Brain microvascular endothelial cell (primary cell): Measurements from ENCODE around the gene SLC4A1AP.

Experiments used
- DNase-seq: peaks from one replicate; pipeline ENCODE4 v3.0.0-alpha.2; 2020
- H3K27ac ChIP-seq: fragments of 250-450 bp; sonication (Bioruptor Pico); 2 replicates; pipeline ENCODE4 v1.5.1; 2020; ENCODE audit warnings: mild to moderate bottlenecking, moderate library complexity
- H3K27me3 ChIP-seq: fragments of 250-450 bp; sonication (Bioruptor Pico); replicated peaks from 2 replicates; pipeline ENCODE4 v1.5.1; 2020; ENCODE audit warnings: mild to moderate bottlenecking
- H3K36me3 ChIP-seq: fragments of 250-450 bp; sonication (Bioruptor Pico); replicated peaks from 2 replicates; pipeline ENCODE4 v1.5.1; 2020; ENCODE audit warnings: mild to moderate bottlenecking
- H3K4me3 ChIP-seq: 2 replicates; pipeline ENCODE4 v1.5.1; 2011; ENCODE audit warnings: low read depth, mild to moderate bottlenecking, control low read depth, low read length, moderate library complexity
- in situ Hi-C: cut with HindIII; loops from 2 replicates; pipeline ENCODE4 v1.10.0; 2017; ENCODE audit warnings: low sequenced_read_pairs, low pct_ligation_motif_present
- TF ChIP-seq, protein P1 (sequence below): IDR thresholded peaks from 2 replicates; pipeline ENCODE4 v1.5.1; 2011; ENCODE audit warnings: low read depth, mild to moderate bottlenecking, moderate library complexity, low read length, control low read depth, inconsistent platforms; ENCODE audit errors: missing control alignments

The SLC4A1AP gene

DNA sequence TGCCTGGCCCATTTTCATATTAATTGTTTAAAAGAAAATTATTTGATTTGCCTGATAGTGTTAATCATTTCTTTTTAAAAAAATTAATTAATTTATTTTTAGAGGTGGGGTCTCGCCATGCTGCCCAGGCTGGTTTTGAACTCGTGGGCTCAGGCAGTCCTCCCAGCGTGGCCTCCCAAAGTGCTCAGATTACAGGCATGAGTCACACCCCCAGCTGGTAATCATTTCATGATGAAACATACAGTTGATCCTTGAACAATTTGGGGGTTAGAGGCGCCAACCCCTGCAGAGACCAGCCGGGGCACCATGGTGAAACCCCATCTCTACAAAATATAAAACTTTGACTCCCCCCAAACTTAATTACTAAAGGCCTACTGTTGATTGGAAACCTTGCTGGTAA lies 26.9 kb upstream of the SLC4A1AP start:
- Histone ChIP-seq H3K27me3 (no peaks in the 10 kb centered on the region), H3K4me3 (no peak overlapping the region), H3K27ac (no peak overlapping the region), H3K36me3 (peaks cover 49% of the 10 kb centered on the region)
- TF ChIP-seq, protein P1, sequence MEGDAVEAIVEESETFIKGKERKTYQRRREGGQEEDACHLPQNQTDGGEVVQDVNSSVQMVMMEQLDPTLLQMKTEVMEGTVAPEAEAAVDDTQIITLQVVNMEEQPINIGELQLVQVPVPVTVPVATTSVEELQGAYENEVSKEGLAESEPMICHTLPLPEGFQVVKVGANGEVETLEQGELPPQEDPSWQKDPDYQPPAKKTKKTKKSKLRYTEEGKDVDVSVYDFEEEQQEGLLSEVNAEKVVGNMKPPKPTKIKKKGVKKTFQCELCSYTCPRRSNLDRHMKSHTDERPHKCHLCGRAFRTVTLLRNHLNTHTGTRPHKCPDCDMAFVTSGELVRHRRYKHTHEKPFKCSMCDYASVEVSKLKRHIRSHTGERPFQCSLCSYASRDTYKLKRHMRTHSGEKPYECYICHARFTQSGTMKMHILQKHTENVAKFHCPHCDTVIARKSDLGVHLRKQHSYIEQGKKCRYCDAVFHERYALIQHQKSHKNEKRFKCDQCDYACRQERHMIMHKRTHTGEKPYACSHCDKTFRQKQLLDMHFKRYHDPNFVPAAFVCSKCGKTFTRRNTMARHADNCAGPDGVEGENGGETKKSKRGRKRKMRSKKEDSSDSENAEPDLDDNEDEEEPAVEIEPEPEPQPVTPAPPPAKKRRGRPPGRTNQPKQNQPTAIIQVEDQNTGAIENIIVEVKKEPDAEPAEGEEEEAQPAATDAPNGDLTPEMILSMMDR: no peak
- in situ Hi-C loops: no loop called here
- DNase-seq: no peak

DNA sequence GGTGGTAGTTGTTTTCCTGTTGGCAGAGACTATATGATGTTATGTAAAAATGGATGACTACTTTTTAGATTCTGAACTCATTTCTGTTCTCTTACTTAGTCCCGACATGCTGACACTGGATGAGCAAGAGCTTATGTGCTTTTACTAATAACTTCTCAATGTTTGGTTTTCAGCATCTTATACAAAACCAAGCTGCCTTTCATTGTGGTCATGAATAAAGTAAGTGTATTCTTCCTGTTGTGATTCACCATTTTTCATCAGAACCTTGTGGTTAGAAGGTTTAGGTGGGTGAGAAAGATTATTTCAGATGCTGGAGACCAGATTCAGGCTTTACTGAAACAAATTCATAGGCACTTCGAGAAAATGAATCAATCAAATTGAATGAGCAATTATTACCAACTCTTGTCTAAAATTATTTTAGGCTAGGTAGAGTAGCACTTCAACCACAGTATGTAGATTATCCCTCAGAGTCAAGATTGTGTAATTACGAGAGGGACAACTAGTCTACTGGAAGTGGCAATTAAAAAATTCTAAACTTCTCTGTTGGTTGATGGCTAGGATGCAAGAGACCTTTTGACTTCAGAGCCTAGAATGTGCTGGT lies 25.6 kb upstream of the SLC4A1AP start:
- Histone ChIP-seq H3K27ac (peak overlapping the region; percentile 52), H3K36me3 (peaks cover 50% of the 10 kb centered on the region), H3K27me3 (no peaks in the 10 kb centered on the region), H3K4me3 (no peak overlapping the region)
- peak; percentile 27 for DNase-seq
- TF ChIP-seq, protein P1: no peak
- in situ Hi-C loops: no loop called here

DNA sequence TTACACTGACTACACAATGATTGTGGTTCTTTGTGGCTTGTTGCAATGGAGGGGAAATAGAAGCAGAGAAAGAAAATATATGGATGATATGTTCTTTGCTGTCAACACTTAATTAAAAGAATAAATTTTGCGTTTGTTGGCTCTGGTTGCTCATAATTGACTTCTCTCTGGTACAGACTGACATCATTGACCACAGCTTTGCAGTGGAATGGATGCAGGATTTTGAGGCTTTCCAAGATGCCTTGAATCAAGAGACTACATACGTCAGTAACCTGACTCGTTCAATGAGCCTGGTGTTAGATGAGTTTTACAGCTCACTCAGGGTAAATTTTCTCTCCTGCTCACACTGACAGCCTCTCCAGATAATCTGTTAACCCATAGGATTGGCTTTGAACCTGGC lies 25.0 kb upstream of the SLC4A1AP start:
- Histone ChIP-seq H3K4me3 (no peak overlapping the region), H3K27me3 (no peaks in the 10 kb centered on the region), H3K27ac (peak overlapping the region; percentile 48), H3K36me3 (peaks cover 54% of the 10 kb centered on the region)
- in situ Hi-C loops: no loop called here
- DNase-seq: peak; percentile 68
- TF ChIP-seq, protein P1: no peak

DNA sequence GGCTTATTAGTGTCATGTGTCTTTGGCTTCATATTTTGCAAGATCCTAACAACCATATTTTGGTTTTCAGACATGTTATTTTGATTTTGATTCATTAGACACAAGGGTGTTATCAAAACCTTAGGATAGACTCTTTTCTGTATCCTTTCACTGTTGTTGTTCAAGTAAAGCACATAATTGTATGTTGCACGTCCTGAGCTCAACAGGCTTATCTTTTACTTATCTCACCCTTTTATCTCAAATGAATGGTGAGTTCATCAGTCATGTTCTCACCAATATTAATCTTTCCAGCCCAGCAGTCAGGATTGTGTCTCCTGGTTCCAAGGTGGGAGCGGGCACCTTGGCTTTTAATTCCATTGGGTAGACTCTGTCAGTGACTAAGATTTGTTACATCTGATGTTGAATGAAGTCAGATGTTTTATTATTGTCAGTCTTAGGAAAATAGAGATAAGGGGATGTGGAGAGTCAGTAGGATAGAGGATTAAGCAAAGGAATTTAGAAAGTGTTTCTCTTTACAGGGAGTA lies 22.9 kb upstream of the SLC4A1AP start:
- no peaks in the 10 kb centered on the region for H3K27me3 ChIP-seq
- H3K27ac ChIP-seq: no peak overlapping the region
- peak; percentile 18 for DNase-seq
- H3K4me3 ChIP-seq: no peak overlapping the region
- TF ChIP-seq, protein P1: no peak
- peaks cover 46% of the 10 kb centered on the region for H3K36me3 ChIP-seq
- in situ Hi-C loops: no loop called here

DNA sequence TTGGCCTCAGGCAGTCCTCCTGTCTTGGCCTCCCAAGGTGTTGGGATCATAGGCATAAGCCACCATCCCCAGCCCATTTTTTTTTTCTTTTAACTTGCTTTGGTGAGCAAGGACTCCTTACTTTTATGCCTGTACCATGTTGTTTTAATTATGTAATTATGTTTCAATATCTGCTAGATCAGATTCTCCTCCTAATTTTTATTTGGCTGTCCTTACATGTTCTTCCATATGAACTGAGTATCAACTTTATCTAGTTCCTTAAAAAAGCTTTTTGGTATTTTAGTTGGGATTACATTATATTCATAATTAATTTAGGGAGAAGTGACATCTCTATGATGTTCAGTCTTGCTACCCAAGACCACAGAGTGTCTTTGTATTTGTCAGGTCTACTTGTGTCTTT lies 18.5 kb upstream of the SLC4A1AP start:
- Histone ChIP-seq H3K4me3 (no peak overlapping the region), H3K36me3 (peaks cover 52% of the 10 kb centered on the region), H3K27me3 (no peaks in the 10 kb centered on the region), H3K27ac (no peak overlapping the region)
- in situ Hi-C loops: no loop called here
- TF ChIP-seq, protein P1: no peak
- no peak for DNase-seq

DNA sequence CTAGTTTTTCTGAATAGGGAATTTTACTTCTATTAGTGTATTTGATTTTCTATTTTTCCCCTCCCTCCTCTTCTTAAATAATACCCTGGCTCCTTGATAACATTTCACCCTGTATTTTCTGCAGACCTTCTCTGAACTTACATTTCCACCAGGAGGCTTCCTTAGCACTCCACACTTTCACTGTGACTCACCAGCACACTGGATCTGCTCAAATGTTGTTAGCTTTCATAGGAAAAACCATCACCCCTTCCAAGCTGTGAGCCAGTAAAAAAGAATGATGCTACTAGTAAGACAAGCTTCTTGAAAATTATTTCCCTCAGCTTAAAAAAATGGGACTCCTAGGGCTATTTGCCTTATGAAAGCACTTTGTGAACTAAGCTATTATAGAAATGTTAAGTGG lies 16.4 kb upstream of the SLC4A1AP start:
- in situ Hi-C loops: no loop called here
- DNase-seq: peak; percentile 24
- H3K36me3 ChIP-seq: peaks cover 61% of the 10 kb centered on the region
- TF ChIP-seq, protein P1: no peak
- no peak overlapping the region for H3K27ac ChIP-seq
- H3K27me3 ChIP-seq: no peaks in the 10 kb centered on the region
- no peak overlapping the region for H3K4me3 ChIP-seq
